ENCODE results near the gene NACC2. TPM values are rescaled to one million over a fixed set of nuclear protein-coding genes. Genes with fewer than 3 reads are reported as not detected.

NACC2 gene
- total and polyA plus RNA-seq, 10 of the 15 experiments (the other 5 are each of a cell fraction or from before 2014, with no cell fraction given): 0.66 to 14.7 (median 3.5) TPM

GRCh38 chr9:136109351-136110081 lies 14.4 kb upstream of the NACC2 start (continued):
- TF ChIP-seq, protein P1, sequence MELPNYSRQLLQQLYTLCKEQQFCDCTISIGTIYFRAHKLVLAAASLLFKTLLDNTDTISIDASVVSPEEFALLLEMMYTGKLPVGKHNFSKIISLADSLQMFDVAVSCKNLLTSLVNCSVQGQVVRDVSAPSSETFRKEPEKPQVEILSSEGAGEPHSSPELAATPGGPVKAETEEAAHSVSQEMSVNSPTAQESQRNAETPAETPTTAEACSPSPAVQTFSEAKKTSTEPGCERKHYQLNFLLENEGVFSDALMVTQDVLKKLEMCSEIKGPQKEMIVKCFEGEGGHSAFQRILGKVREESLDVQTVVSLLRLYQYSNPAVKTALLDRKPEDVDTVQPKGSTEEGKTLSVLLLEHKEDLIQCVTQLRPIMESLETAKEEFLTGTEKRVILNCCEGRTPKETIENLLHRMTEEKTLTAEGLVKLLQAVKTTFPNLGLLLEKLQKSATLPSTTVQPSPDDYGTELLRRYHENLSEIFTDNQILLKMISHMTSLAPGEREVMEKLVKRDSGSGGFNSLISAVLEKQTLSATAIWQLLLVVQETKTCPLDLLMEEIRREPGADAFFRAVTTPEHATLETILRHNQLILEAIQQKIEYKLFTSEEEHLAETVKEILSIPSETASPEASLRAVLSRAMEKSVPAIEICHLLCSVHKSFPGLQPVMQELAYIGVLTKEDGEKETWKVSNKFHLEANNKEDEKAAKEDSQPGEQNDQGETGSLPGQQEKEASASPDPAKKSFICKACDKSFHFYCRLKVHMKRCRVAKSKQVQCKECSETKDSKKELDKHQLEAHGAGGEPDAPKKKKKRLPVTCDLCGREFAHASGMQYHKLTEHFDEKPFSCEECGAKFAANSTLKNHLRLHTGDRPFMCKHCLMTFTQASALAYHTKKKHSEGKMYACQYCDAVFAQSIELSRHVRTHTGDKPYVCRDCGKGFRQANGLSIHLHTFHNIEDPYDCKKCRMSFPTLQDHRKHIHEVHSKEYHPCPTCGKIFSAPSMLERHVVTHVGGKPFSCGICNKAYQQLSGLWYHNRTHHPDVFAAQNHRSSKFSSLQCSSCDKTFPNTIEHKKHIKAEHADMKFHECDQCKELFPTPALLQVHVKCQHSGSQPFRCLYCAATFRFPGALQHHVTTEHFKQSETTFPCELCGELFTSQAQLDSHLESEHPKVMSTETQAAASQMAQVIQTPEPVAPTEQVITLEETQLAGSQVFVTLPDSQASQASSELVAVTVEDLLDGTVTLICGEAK (IDR thresholded peaks at IDR 0.05; ENCODE audit: borderline replicate concordance): no peak
- TF ChIP-seq TAF1 (IDR thresholded peaks at IDR 0.05; ENCODE audit: borderline replicate concordance, low read depth, low read length): peak; percentile 63; the same call in 1 of the 2 replicates
- TF ChIP-seq SMAD5 (IDR thresholded peaks at IDR 0.05; ENCODE audit: low read depth): peak; percentile 8; the same call in 1 of the 2 replicates
- peak; percentile 65; the same call in 1 of the 2 replicates for TF ChIP-seq RELB (IDR thresholded peaks at IDR 0.05; ENCODE audit: low read depth)
- TF ChIP-seq IKZF1 (conservative IDR thresholded peaks at IDR 0.05): peak; percentile 92
- peak; percentile 88 for TF ChIP-seq ZNF687 (IDR thresholded peaks at IDR 0.05)
- peak; percentile 65; the same call in 1 of the 3 replicates for TF ChIP-seq POU2F2 (IDR thresholded peaks at IDR 0.05; ENCODE audit: borderline replicate concordance, low read depth, low read length)
- TF ChIP-seq, protein P2, sequence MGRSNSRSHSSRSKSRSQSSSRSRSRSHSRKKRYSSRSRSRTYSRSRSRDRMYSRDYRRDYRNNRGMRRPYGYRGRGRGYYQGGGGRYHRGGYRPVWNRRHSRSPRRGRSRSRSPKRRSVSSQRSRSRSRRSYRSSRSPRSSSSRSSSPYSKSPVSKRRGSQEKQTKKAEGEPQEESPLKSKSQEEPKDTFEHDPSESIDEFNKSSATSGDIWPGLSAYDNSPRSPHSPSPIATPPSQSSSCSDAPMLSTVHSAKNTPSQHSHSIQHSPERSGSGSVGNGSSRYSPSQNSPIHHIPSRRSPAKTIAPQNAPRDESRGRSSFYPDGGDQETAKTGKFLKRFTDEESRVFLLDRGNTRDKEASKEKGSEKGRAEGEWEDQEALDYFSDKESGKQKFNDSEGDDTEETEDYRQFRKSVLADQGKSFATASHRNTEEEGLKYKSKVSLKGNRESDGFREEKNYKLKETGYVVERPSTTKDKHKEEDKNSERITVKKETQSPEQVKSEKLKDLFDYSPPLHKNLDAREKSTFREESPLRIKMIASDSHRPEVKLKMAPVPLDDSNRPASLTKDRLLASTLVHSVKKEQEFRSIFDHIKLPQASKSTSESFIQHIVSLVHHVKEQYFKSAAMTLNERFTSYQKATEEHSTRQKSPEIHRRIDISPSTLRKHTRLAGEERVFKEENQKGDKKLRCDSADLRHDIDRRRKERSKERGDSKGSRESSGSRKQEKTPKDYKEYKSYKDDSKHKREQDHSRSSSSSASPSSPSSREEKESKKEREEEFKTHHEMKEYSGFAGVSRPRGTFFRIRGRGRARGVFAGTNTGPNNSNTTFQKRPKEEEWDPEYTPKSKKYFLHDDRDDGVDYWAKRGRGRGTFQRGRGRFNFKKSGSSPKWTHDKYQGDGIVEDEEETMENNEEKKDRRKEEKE (IDR thresholded peaks at IDR 0.05): peak; percentile 64; the same call in 1 of the 2 replicates
- peak; percentile 85 for TF ChIP-seq NR2F1 (conservative IDR thresholded peaks at IDR 0.05)
- peak; percentile 85 for TF ChIP-seq BACH1 (IDR thresholded peaks at IDR 0.05; ENCODE audit: borderline replicate concordance)
- peak; percentile 59 for TF ChIP-seq ZNF24 (IDR thresholded peaks at IDR 0.05)
- no peak for TF ChIP-seq SREBF2 (IDR thresholded peaks at IDR 0.05; ENCODE audit: low read length)
- TF ChIP-seq SUPT20H (IDR thresholded peaks at IDR 0.05; ENCODE audit: borderline replicate concordance, control insufficient read depth, low read depth, low read length): no peak
- TF ChIP-seq EZH2 (IDR thresholded peaks at IDR 0.05; ENCODE audit: borderline replicate concordance, control insufficient read depth, low read depth, low read length): no peak
- TF ChIP-seq HCFC1 (IDR thresholded peaks at IDR 0.05; ENCODE audit: low read length): no peak
- TF ChIP-seq EP300 (IDR thresholded peaks at IDR 0.05; ENCODE audit: borderline replicate concordance in 1 of 2, control insufficient read depth in 1 of 2, low read depth in 2 of 2, low read length in 2 of 2): peak; percentile 57 to 74; a peak in 3 of 4 replicates

Data from GM12878 (cell line).